Measurements from ENCODE around the gene GAS6.

DNA sequence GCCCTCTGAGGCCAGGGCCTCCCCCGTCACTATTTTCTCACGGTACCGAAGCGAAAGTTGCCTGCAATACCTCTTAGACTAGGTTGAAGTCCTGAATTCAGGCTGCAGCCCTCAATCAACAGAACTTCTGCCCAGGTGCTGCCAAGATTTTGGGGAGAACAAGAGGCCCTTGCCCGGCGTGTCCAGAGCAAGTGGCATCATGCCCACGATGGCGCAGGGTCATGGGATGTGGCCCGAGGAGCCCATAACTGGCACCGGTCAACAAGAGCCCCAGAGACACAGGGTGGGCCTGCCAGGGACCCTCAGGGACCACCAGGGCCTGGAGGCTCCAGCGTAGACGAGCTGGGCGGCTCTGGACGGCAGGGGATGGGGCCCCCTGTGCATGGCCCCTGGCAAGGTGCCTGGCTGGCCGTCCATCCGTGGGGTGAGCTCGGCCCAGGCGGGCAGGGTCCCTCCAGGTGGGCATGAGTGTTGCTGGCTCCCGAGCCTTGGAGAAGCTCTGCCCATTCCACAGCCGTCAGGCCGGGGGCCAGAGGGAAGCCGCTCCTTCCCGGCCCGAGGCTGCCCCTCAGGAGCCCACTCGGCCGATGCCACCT, 45.1 kb downstream of the GAS6 start:
- TF ChIP-seq, protein P1, sequence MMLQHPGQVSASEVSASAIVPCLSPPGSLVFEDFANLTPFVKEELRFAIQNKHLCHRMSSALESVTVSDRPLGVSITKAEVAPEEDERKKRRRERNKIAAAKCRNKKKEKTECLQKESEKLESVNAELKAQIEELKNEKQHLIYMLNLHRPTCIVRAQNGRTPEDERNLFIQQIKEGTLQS (IDR thresholded peaks at IDR 0.05): no peak
- TF ChIP-seq, protein P2, sequence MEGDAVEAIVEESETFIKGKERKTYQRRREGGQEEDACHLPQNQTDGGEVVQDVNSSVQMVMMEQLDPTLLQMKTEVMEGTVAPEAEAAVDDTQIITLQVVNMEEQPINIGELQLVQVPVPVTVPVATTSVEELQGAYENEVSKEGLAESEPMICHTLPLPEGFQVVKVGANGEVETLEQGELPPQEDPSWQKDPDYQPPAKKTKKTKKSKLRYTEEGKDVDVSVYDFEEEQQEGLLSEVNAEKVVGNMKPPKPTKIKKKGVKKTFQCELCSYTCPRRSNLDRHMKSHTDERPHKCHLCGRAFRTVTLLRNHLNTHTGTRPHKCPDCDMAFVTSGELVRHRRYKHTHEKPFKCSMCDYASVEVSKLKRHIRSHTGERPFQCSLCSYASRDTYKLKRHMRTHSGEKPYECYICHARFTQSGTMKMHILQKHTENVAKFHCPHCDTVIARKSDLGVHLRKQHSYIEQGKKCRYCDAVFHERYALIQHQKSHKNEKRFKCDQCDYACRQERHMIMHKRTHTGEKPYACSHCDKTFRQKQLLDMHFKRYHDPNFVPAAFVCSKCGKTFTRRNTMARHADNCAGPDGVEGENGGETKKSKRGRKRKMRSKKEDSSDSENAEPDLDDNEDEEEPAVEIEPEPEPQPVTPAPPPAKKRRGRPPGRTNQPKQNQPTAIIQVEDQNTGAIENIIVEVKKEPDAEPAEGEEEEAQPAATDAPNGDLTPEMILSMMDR (IDR thresholded peaks at IDR 0.05 in 2 of 3, conservative IDR thresholded peaks at IDR 0.05 in 1 of 3; ENCODE audit: borderline replicate concordance in 1 of 3, insufficient read depth in 1 of 3, low read depth in 2 of 3, low read length in 2 of 3): no peak
- TF ChIP-seq EZH2 (IDR thresholded peaks at IDR 0.05): no peak
- TF ChIP-seq EZH2phosphoT487 (IDR thresholded peaks at IDR 0.05; ENCODE audit: borderline replicate concordance): no peak
- TF ChIP-seq POLR2AphosphoS5 (IDR thresholded peaks at IDR 0.05; ENCODE audit: low read depth, low read length): no peak
- TF ChIP-seq, protein P3, sequence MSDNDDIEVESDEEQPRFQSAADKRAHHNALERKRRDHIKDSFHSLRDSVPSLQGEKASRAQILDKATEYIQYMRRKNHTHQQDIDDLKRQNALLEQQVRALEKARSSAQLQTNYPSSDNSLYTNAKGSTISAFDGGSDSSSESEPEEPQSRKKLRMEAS (IDR thresholded peaks at IDR 0.05): no peak
- TF ChIP-seq CEBPB (IDR thresholded peaks at IDR 0.05; ENCODE audit: low read depth): no peak
- TF ChIP-seq ZNF274 (IDR thresholded peaks at IDR 0.05; ENCODE audit: low read depth, low read length): no peak

Measured in HCT116 (cell line).